Right lobe of liver (tissue), 4 donors: ENCODE measurements around the gene CPLX3.

Experiments used
- POLR2A ChIP-seq: fragments of 450-650 bp; IDR thresholded peaks from one replicate; pipeline ENCODE4 v1.6.1; 2017; ENCODE audit warnings: antibody characterized with exemption, mild to moderate bottlenecking
- TF ChIP-seq, protein P1 (sequence below), 4 donors: fragments of 200-600 bp in 3 of 4; fragments of 450-650 bp in 1 of 4; IDR thresholded peaks; one replicate each; pipeline versions ENCODE4 v1.5.1 to v1.8.0; 2016 to 2022; ENCODE audit warnings: antibody characterized with exemption in 4 of 4, mild to moderate bottlenecking in 2 of 4
- donor health status: DM: no; HTN: no; CAD: no.
- donor health status: DM: no; HTN: no; CAD: no.
- donor health status: DM: no; HTN: yes; CAD: no.

GRCh38 chr15:74829486-74829885, 3.1 kb downstream of the CPLX3 start:
- TF ChIP-seq, protein P1, sequence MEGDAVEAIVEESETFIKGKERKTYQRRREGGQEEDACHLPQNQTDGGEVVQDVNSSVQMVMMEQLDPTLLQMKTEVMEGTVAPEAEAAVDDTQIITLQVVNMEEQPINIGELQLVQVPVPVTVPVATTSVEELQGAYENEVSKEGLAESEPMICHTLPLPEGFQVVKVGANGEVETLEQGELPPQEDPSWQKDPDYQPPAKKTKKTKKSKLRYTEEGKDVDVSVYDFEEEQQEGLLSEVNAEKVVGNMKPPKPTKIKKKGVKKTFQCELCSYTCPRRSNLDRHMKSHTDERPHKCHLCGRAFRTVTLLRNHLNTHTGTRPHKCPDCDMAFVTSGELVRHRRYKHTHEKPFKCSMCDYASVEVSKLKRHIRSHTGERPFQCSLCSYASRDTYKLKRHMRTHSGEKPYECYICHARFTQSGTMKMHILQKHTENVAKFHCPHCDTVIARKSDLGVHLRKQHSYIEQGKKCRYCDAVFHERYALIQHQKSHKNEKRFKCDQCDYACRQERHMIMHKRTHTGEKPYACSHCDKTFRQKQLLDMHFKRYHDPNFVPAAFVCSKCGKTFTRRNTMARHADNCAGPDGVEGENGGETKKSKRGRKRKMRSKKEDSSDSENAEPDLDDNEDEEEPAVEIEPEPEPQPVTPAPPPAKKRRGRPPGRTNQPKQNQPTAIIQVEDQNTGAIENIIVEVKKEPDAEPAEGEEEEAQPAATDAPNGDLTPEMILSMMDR (IDR thresholded peaks at IDR 0.05) = no peak
- TF ChIP-seq POLR2A = no peak
